CD14-positive monocyte (primary cell): ENCODE measurements around the gene IFNGR2. TPM values are rescaled to one million over a fixed set of nuclear protein-coding genes. Genes with fewer than 3 reads are reported as not detected.

Experiments
- DNase-seq, 3 donors: peaks; one replicate each; pipeline ENCODE4 v3.0.0-alpha.2; 2011 to 2022
- H2AFZ ChIP-seq: 2 replicates; pipeline ENCODE4 v1.6.0; 2012; ENCODE audit warnings: mild to moderate bottlenecking, low read depth, low read length, inconsistent platforms; ENCODE audit not compliant: insufficient read depth, poor library complexity, severe bottlenecking
- H3K27ac ChIP-seq, 2 donors: 1 replicate in 1 of 2; 2 replicates in 1 of 2; pipeline ENCODE4 v1.5.1; 2012 to 2013; ENCODE audit warnings: low read length in 2 of 2, control low read depth in 1 of 2, inconsistent platforms in 1 of 2, low read depth in 1 of 2, mild to moderate bottlenecking in 1 of 2
- H3K27me3 ChIP-seq, 2 donors: one replicate each; pipeline versions ENCODE4 v1.6.0 to v1.6.1; 2011 to 2013; ENCODE audit warnings: low read length in 2 of 2; ENCODE audit not compliant: control insufficient read depth in 2 of 2, insufficient read depth in 2 of 2
- H3K36me3 ChIP-seq, 2 donors: replicated peaks in 1 of 2; 1 replicate in 1 of 2; 2 replicates in 1 of 2; pipeline versions ENCODE4 v1.5.1 to v1.6.1; 2012 to 2013; ENCODE audit warnings: low read length in 2 of 2, control low read depth in 1 of 2, inconsistent platforms in 1 of 2, mild to moderate bottlenecking in 1 of 2; ENCODE audit not compliant: insufficient read depth in 2 of 2, control insufficient read depth in 1 of 2
- H3K4me1 ChIP-seq, 2 donors: 1 replicate in 1 of 2; 2 replicates in 1 of 2; pipeline versions ENCODE4 v1.5.1 to v1.6.1; 2012 to 2013; ENCODE audit warnings: low read length in 2 of 2, control low read depth in 1 of 2, inconsistent platforms in 1 of 2, mild to moderate bottlenecking in 1 of 2, moderate library complexity in 1 of 2; ENCODE audit not compliant: insufficient read depth in 2 of 2, control insufficient read depth in 1 of 2
- H3K4me2 ChIP-seq: replicated peaks from 2 replicates; pipeline ENCODE3; 2012; ENCODE audit warnings: low read length, moderate library complexity, mild to moderate bottlenecking; ENCODE audit not compliant: poor library complexity, severe bottlenecking; ENCODE audit errors: extremely low read depth
- H3K4me3 ChIP-seq, 3 experiments: fragments of 200-600 bp in 1 of 3; sonication (generic) in 1 of 3; replicated peaks in 1 of 3; 1 replicate in 2 of 3; 2 replicates in 1 of 3; pipeline ENCODE4 v1.5.1; 2011 to 2013; ENCODE audit warnings: low read length in 3 of 3, mild to moderate bottlenecking in 3 of 3, control low read depth in 2 of 3, low read depth in 2 of 3, inconsistent platforms in 1 of 3, moderate library complexity in 1 of 3
- H3K79me2 ChIP-seq: 2 replicates; pipeline ENCODE4 v1.6.0; 2012; ENCODE audit warnings: mild to moderate bottlenecking, control low read depth, inconsistent platforms, low read length, moderate library complexity; ENCODE audit not compliant: insufficient read depth
- H3K9ac ChIP-seq: 2 replicates; pipeline ENCODE4 v1.6.0; 2017; ENCODE audit warnings: low read length, mild to moderate bottlenecking; ENCODE audit not compliant: insufficient read depth, poor library complexity, severe bottlenecking
- H3K9me3 ChIP-seq, 2 donors: replicated peaks in 1 of 2; 1 replicate in 1 of 2; 2 replicates in 1 of 2; pipeline versions ENCODE4 v1.5.1 to v1.6.1; 2012 to 2013; ENCODE audit warnings: low read length in 2 of 2, control low read depth in 1 of 2; ENCODE audit not compliant: control insufficient read depth in 1 of 2, insufficient read depth in 1 of 2
- H4K20me1 ChIP-seq: 2 replicates; pipeline ENCODE4 v1.6.0; 2012; ENCODE audit warnings: mild to moderate bottlenecking, low read length, control low read depth, moderate library complexity; ENCODE audit not compliant: insufficient read depth
- H3K27ac Mint-ChIP-seq, 7 donors: one replicate each; pipeline ENCODE4 v1.8.0; 2020; ENCODE audit warnings: mild to moderate bottlenecking in 7 of 7, mixed read lengths in 7 of 7, moderate library complexity in 6 of 7, inconsistent platforms in 2 of 7
- H3K27me3 Mint-ChIP-seq, 3 donors: one replicate each; pipeline ENCODE4 v1.8.0; 2021 to 2022; ENCODE audit warnings: low read depth in 3 of 3, mild to moderate bottlenecking in 3 of 3, mixed read lengths in 3 of 3, moderate library complexity in 3 of 3, inconsistent platforms in 1 of 3
- H3K36me3 Mint-ChIP-seq, 2 donors: one replicate each; pipeline ENCODE4 v1.8.0; 2020; ENCODE audit warnings: mixed read lengths in 2 of 2, inconsistent platforms in 1 of 2, mild to moderate bottlenecking in 1 of 2
- H3K4me1 Mint-ChIP-seq: one replicate; pipeline ENCODE4 v1.8.0; 2020; ENCODE audit warnings: mild to moderate bottlenecking, mixed read lengths
- H3K4me3 Mint-ChIP-seq, 2 donors: one replicate each; pipeline ENCODE4 v1.8.0; 2020; ENCODE audit warnings: mild to moderate bottlenecking in 2 of 2, mixed read lengths in 2 of 2, moderate library complexity in 1 of 2
- H3K9me3 Mint-ChIP-seq, 7 donors: one replicate each; pipeline ENCODE4 v1.8.0; 2020 to 2022; ENCODE audit warnings: mixed read lengths in 7 of 7, mild to moderate bottlenecking in 6 of 7, moderate library complexity in 6 of 7, inconsistent platforms in 2 of 7
- WGBS: methylation state at CpG from one replicate; pipeline ENCODE4 v1.1.5; 2013; ENCODE audit warnings: missing lambda C conversion rate; ENCODE audit not compliant: insufficient coverage; 5-methylcytosine and 5-hydroxymethylcytosine counted together
- intact Hi-C, 2 donors: fragments of 100-400 bp; cut with micrococcal nuclease; formaldehyde crosslinking; loops; one replicate each; pipeline versions ENCODE4 v1.15.0 to v1.15.1; 2023
- polyA plus RNA-seq, 3 donors: library from polyadenylated mRNA; depleted of rRNA in 1 of 3; unstranded in 2 of 3; stranded (reverse) in 1 of 3; fragments of 300-500 nt in 2 of 3; fragments of >200 nt in 1 of 3; fragmentation: Illumina TruSeq in 2 of 3; gene quantifications; 1 replicate in 2 of 3; 2 replicates in 1 of 3; pipeline ENCODE4 v1.2.3, GENCODE V29; 2012 to 2021
- TF ChIP-seq, protein P1 (sequence below): fragments of 200-600 bp; IDR thresholded peaks from one replicate; pipeline ENCODE4 v1.8.0; 2022; ENCODE audit warnings: antibody characterized with exemption, mild to moderate bottlenecking

The IFNGR2 gene
- polyA plus RNA-seq, 3 donors, result 204 to 324 (median 260) TPM

- no peak overlapping the region for H3K27ac Mint-ChIP-seq
- no CpG with 5 or more reads among the region's 1 CpG for WGBS
- Histone ChIP-seq H3K9ac (no peak overlapping the region), H3K4me1 (peaks cover 48 to 56% of the 10 kb centered on the region in 2 donors), H3K4me3 (no peak overlapping the region), H3K27ac (no peak overlapping the region), H3K9me3 (peaks cover 16 to 34% of the 10 kb centered on the region in 2 donors), H3K79me2 (no peaks in the 10 kb centered on the region), H2AFZ (no peak overlapping the region), H3K4me2 (no peak overlapping the region), H4K20me1 (no peaks in the 10 kb centered on the region), H3K36me3 (peaks cover 0 to 5% of the 10 kb centered on the region in 2 donors), H3K27me3 (no peaks in the 10 kb centered on the region)
- intact Hi-C loops, result loop anchor here in 1 of 2 donors (10.0 kb wide), 1 partner anchor 175 kb away; no protein-coding TSS in a partner anchor
- TF ChIP-seq, protein P1, sequence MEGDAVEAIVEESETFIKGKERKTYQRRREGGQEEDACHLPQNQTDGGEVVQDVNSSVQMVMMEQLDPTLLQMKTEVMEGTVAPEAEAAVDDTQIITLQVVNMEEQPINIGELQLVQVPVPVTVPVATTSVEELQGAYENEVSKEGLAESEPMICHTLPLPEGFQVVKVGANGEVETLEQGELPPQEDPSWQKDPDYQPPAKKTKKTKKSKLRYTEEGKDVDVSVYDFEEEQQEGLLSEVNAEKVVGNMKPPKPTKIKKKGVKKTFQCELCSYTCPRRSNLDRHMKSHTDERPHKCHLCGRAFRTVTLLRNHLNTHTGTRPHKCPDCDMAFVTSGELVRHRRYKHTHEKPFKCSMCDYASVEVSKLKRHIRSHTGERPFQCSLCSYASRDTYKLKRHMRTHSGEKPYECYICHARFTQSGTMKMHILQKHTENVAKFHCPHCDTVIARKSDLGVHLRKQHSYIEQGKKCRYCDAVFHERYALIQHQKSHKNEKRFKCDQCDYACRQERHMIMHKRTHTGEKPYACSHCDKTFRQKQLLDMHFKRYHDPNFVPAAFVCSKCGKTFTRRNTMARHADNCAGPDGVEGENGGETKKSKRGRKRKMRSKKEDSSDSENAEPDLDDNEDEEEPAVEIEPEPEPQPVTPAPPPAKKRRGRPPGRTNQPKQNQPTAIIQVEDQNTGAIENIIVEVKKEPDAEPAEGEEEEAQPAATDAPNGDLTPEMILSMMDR, result no peak
- peaks cover 2 to 12% of the 10 kb centered on the region in 2 donors for H3K36me3 Mint-ChIP-seq
- H3K9me3 Mint-ChIP-seq, result peaks cover 24 to 36% (median 26%) of the 10 kb centered on the region in 7 donors
- no peak for DNase-seq
- H3K27me3 Mint-ChIP-seq, result no peaks in the 10 kb centered on the region
- peaks cover 42% of the 10 kb centered on the region for H3K4me1 Mint-ChIP-seq
- H3K4me3 Mint-ChIP-seq, result no peak overlapping the region
These were observed 33.6 kb upstream of the IFNGR2 start for GRCh38 chr21:33369586-33369985.

- H3K27ac ChIP-seq, result no peak overlapping the region
- Mint-ChIP-seq H3K27ac (no peak overlapping the region), H3K4me1 (peaks cover 45% of the 10 kb centered on the region), H3K27me3 (no peaks in the 10 kb centered on the region), H3K36me3 (peaks cover 2 to 12% of the 10 kb centered on the region in 2 donors), H3K9me3 (peaks cover 24 to 36% (median 26%) of the 10 kb centered on the region in 7 donors), H3K4me3 (no peak overlapping the region)
- H3K9me3 ChIP-seq, result peaks cover 16 to 34% of the 10 kb centered on the region in 2 donors
- intact Hi-C loops, result no loop called here
- H3K27me3 ChIP-seq, result no peaks in the 10 kb centered on the region
- peaks cover 0 to 5% of the 10 kb centered on the region in 2 donors for H3K36me3 ChIP-seq
- peaks cover 51 to 58% of the 10 kb centered on the region in 2 donors for H3K4me1 ChIP-seq
- no peak overlapping the region for H3K4me2 ChIP-seq
- no peak for DNase-seq
- H3K79me2 ChIP-seq, result no peaks in the 10 kb centered on the region
- no peak overlapping the region for H3K4me3 ChIP-seq
- H4K20me1 ChIP-seq, result no peaks in the 10 kb centered on the region
- H2AFZ ChIP-seq, result no peak overlapping the region
- WGBS, result no CpG with 5 or more reads among the region's 2 CpGs
- TF ChIP-seq, protein P1, result no peak
- H3K9ac ChIP-seq, result no peak overlapping the region
These were observed 32.9 kb upstream of the IFNGR2 start for GRCh38 chr21:33370305-33370704.
